GM23338 (cell line): ENCODE data around the gene VPS13A.

Experiments used
- ETS1 ChIP-seq: IDR thresholded peaks from 2 replicates; pipeline ENCODE4 v1.6.1; 2016; ENCODE audit warnings: antibody characterized with exemption
- TF ChIP-seq, protein P1 (sequence below), 2 experiments: fragments of 200-600 bp in 1 of 2; sonication (generic) in 1 of 2; conservative IDR thresholded peaks; 2 replicates each; pipeline versions ENCODE4 v1.5.1 to v1.6.1; 2016 to 2017; ENCODE audit warnings: antibody characterized with exemption in 2 of 2, low read depth in 2 of 2, mild to moderate bottlenecking in 2 of 2, moderate library complexity in 1 of 2
- TF ChIP-seq, protein P2 (sequence below): IDR thresholded peaks from one replicate; pipeline ENCODE4 v1.6.1; 2018; ENCODE audit warnings: antibody characterized with exemption; ENCODE audit not compliant: unreplicated experiment

DNA sequence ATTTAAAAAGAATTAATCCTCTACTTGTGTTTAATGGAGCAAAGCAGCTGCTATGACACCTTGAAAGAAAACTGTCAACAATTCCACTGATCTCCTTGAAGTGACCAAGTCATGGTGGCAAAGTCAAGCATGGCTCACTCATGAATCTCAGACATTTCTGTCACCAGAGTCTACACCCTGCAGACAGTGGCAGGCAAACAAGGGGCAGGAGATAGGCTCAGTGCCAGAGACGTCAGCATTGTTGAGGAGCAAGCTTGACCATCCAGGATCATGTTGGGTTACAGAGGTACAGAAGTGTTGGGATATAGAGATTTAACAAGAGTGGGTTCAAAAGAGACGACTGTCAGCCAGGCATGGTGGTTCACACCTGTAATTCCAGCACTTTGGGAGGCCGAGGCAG, 16.1 kb upstream of the VPS13A start:
- TF ChIP-seq, protein P1, sequence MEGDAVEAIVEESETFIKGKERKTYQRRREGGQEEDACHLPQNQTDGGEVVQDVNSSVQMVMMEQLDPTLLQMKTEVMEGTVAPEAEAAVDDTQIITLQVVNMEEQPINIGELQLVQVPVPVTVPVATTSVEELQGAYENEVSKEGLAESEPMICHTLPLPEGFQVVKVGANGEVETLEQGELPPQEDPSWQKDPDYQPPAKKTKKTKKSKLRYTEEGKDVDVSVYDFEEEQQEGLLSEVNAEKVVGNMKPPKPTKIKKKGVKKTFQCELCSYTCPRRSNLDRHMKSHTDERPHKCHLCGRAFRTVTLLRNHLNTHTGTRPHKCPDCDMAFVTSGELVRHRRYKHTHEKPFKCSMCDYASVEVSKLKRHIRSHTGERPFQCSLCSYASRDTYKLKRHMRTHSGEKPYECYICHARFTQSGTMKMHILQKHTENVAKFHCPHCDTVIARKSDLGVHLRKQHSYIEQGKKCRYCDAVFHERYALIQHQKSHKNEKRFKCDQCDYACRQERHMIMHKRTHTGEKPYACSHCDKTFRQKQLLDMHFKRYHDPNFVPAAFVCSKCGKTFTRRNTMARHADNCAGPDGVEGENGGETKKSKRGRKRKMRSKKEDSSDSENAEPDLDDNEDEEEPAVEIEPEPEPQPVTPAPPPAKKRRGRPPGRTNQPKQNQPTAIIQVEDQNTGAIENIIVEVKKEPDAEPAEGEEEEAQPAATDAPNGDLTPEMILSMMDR (conservative IDR thresholded peaks at IDR 0.05; ENCODE audit: low read depth in 2 of 2): no peak
- TF ChIP-seq, protein P2, sequence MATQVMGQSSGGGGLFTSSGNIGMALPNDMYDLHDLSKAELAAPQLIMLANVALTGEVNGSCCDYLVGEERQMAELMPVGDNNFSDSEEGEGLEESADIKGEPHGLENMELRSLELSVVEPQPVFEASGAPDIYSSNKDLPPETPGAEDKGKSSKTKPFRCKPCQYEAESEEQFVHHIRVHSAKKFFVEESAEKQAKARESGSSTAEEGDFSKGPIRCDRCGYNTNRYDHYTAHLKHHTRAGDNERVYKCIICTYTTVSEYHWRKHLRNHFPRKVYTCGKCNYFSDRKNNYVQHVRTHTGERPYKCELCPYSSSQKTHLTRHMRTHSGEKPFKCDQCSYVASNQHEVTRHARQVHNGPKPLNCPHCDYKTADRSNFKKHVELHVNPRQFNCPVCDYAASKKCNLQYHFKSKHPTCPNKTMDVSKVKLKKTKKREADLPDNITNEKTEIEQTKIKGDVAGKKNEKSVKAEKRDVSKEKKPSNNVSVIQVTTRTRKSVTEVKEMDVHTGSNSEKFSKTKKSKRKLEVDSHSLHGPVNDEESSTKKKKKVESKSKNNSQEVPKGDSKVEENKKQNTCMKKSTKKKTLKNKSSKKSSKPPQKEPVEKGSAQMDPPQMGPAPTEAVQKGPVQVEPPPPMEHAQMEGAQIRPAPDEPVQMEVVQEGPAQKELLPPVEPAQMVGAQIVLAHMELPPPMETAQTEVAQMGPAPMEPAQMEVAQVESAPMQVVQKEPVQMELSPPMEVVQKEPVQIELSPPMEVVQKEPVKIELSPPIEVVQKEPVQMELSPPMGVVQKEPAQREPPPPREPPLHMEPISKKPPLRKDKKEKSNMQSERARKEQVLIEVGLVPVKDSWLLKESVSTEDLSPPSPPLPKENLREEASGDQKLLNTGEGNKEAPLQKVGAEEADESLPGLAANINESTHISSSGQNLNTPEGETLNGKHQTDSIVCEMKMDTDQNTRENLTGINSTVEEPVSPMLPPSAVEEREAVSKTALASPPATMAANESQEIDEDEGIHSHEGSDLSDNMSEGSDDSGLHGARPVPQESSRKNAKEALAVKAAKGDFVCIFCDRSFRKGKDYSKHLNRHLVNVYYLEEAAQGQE: no peak
- TF ChIP-seq ETS1: no peak
